Nephron (organoid): ENCODE data around the gene LTBP4.

Experiments
- H3K27ac Mint-ChIP-seq, 3 experiments: 2 replicates each; pipeline ENCODE4 v1.8.0; 2020; ENCODE audit warnings: mixed read lengths in 3 of 3, mild to moderate bottlenecking in 2 of 3, moderate library complexity in 1 of 3
- H3K27me3 Mint-ChIP-seq: 2 replicates; pipeline ENCODE4 v1.8.0; 2021; ENCODE audit warnings: low read depth, mild to moderate bottlenecking, moderate library complexity, mixed read lengths
- H3K36me3 Mint-ChIP-seq: 2 replicates; pipeline ENCODE4 v1.8.0; 2020; ENCODE audit warnings: low read depth, mixed read lengths
- H3K4me1 Mint-ChIP-seq: 2 replicates; pipeline ENCODE4 v1.8.0; 2020; ENCODE audit warnings: mixed read lengths
- H3K4me3 Mint-ChIP-seq, 3 experiments: 2 replicates each; pipeline ENCODE4 v1.8.0; 2020; ENCODE audit warnings: mild to moderate bottlenecking in 3 of 3, mixed read lengths in 3 of 3, moderate library complexity in 2 of 3
- H3K9me3 Mint-ChIP-seq: 2 replicates; pipeline ENCODE4 v1.8.0; 2020; ENCODE audit warnings: mixed read lengths
- CTCF ChIP-seq, 3 experiments: fragments of 200-600 bp; sonication (generic); IDR thresholded peaks; one replicate each; pipeline ENCODE4 v1.5.0; 2021; ENCODE audit warnings: antibody characterized with exemption in 3 of 3; ENCODE audit not compliant: unreplicated experiment in 3 of 3

Gene LTBP4

GRCh38 chr19:40627486-40628279 lies 26.5 kb downstream of the LTBP4 start:
- Mint-ChIP-seq H3K27ac (no peak overlapping the region), H3K4me1 (peaks cover 17% of the 10 kb centered on the region), H3K27me3 (peaks cover 3% of the 10 kb centered on the region), H3K4me3 (no peak overlapping the region), H3K36me3 (peaks cover 60% of the 10 kb centered on the region), H3K9me3 (no peaks in the 10 kb centered on the region)
- no peak for TF ChIP-seq CTCF (IDR thresholded peaks at IDR 0.05; ENCODE audit: unreplicated experiment in 3 of 3)

- H3K9me3 Mint-ChIP-seq = no peaks in the 10 kb centered on the region
- peaks cover 9% of the 10 kb centered on the region for H3K27me3 Mint-ChIP-seq
- peaks cover 46% of the 10 kb centered on the region for H3K36me3 Mint-ChIP-seq
- peaks cover 20% of the 10 kb centered on the region for H3K4me1 Mint-ChIP-seq
- H3K4me3 Mint-ChIP-seq = no peak overlapping the region
- no peak for TF ChIP-seq CTCF (IDR thresholded peaks at IDR 0.05; ENCODE audit: unreplicated experiment in 3 of 3)
- peak overlapping the region in 1 of 3 experiments; percentile 8 for H3K27ac Mint-ChIP-seq
Observed at GRCh38 chr19:40629346-40629745, 28.2 kb downstream of the LTBP4 start.

- Mint-ChIP-seq H3K27me3 (peaks cover 21% of the 10 kb centered on the region), H3K9me3 (no peaks in the 10 kb centered on the region), H3K36me3 (peaks cover 36% of the 10 kb centered on the region), H3K27ac (peak overlapping the region in 1 of 3 experiments; percentile 68), H3K4me1 (peaks cover 18% of the 10 kb centered on the region), H3K4me3 (no peak overlapping the region)
- no peak for TF ChIP-seq CTCF (IDR thresholded peaks at IDR 0.05; ENCODE audit: unreplicated experiment in 3 of 3)
Observed at GRCh38 chr19:40630571-40631160, 29.5 kb downstream of the LTBP4 start.

- H3K27ac Mint-ChIP-seq = peak overlapping the region; percentile 15 to 51 (median 41)
- no peak for TF ChIP-seq CTCF (IDR thresholded peaks at IDR 0.05; ENCODE audit: unreplicated experiment in 3 of 3)
- peaks cover 18% of the 10 kb centered on the region for H3K4me1 Mint-ChIP-seq
- no peaks in the 10 kb centered on the region for H3K9me3 Mint-ChIP-seq
- no peak overlapping the region for H3K4me3 Mint-ChIP-seq
- H3K36me3 Mint-ChIP-seq = peaks cover 19% of the 10 kb centered on the region
- H3K27me3 Mint-ChIP-seq = peaks cover 29% of the 10 kb centered on the region
Observed at GRCh38 chr19:40632311-40633036, 31.3 kb downstream of the LTBP4 start.

GRCh38 chr19:40633207-40633606 lies 32.0 kb downstream of the LTBP4 start:
- Mint-ChIP-seq H3K4me3 (peak overlapping the region in 1 of 3 experiments; percentile 48), H3K36me3 (peaks cover 18% of the 10 kb centered on the region), H3K27ac (peak overlapping the region in 2 of 3 experiments; percentile 66 to 76), H3K9me3 (no peaks in the 10 kb centered on the region), H3K4me1 (peaks cover 18% of the 10 kb centered on the region), H3K27me3 (peaks cover 29% of the 10 kb centered on the region)
- TF ChIP-seq CTCF (IDR thresholded peaks at IDR 0.05; ENCODE audit: unreplicated experiment in 3 of 3) = no peak
